Effector memory CD8-positive, alpha-beta T cell (primary cell): ENCODE data around the gene ZNF787.

ENCODE experiments used
- ATAC-seq: fragments of 150-1000 bp; cut with Tn5 transposase; replicated peaks from 2 replicates; pipeline ENCODE4 v1.10.0; 2021; ENCODE audit warnings: mild to moderate bottlenecking, moderate library complexity
- DNase-seq, 3 experiments: peaks; one replicate each; pipeline ENCODE4 v3.0.0; 2021
- H3K27ac Mint-ChIP-seq, 2 donors: one replicate each; pipeline ENCODE4 v1.8.0; 2022; ENCODE audit warnings: mild to moderate bottlenecking in 2 of 2, mixed read lengths in 2 of 2, moderate library complexity in 2 of 2
- H3K27me3 Mint-ChIP-seq, 2 donors: one replicate each; pipeline ENCODE4 v1.8.0; 2022; ENCODE audit warnings: mixed read lengths in 2 of 2
- H3K36me3 Mint-ChIP-seq: one replicate; pipeline ENCODE4 v1.8.0; 2022; ENCODE audit warnings: mild to moderate bottlenecking, moderate library complexity, mixed read lengths; ENCODE audit not compliant: insufficient read depth
- H3K4me1 Mint-ChIP-seq, 2 donors: one replicate each; pipeline ENCODE4 v1.8.0; 2022; ENCODE audit warnings: low read depth in 2 of 2, mixed read lengths in 2 of 2
- H3K4me3 Mint-ChIP-seq, 2 donors: one replicate each; pipeline ENCODE4 v1.8.0; 2022; ENCODE audit warnings: mild to moderate bottlenecking in 2 of 2, mixed read lengths in 2 of 2, moderate library complexity in 2 of 2
- H3K9me3 Mint-ChIP-seq, 2 donors: one replicate each; pipeline ENCODE4 v1.8.0; 2022; ENCODE audit warnings: mixed read lengths in 2 of 2

ZNF787 gene

DNA sequence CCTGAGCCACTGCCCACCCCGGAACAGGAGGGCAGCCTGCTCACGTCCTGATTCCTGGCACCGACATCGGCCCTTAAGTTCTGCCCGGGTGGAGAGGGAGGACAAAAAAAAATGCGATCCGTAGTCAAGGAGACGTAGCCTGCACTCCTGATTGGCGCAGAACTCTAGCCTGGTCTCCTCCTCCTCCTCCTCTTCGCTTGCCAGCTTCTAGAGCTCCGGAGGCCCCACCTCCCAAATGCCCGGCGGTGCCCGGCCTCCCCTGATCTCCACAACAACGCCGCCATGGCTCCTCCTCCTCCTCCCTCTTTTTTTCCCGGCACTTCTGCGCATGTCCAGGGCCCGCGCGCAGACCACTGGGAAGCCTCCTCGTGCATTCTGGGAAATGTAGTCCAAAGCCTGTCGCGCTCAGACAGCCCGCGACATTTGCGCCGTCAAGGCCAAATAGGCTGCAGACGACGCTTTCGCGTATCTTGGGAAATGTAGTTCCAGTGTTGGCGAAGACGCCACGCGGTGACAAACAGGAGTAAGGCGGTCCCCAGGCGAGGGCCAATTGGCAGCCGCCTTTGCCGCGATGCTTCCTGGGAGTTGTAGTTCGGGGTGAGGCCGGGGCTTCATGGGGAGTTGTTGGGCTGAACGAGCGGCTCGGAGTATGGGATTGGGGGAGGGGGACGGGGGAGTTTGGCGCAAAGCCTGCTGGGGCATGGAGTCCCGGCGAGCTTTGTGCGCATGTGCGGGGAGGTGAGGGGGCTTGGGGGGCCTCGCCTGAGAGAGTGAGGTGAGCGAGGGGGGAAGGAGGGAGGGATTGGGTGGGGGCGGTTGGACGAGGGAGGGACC is 19.7 kb upstream of the ZNF787 start, which contains the start of gene ZNF444:
ZNF444 (plus strand) TSS at position 705 of the 834 bp plus-strand sequence. CDS start 5,625 bp downstream, outside the sequence.
- Mint-ChIP-seq H3K4me1 (peaks cover 26 to 31% of the 10 kb centered on the region in 2 donors), H3K4me3 (peak within 1 kb of the TSS; percentile 90), H3K27ac (peak within 1 kb of the TSS; percentile 91 to 94), H3K27me3 (no peaks in the 10 kb centered on the region), H3K36me3 (peaks cover 17% of the 10 kb centered on the region), H3K9me3 (no peaks in the 10 kb centered on the region)
- ATAC-seq (peak; percentile 87), DNase-seq (peak; percentile 97 to 99 (median 98))

DNA sequence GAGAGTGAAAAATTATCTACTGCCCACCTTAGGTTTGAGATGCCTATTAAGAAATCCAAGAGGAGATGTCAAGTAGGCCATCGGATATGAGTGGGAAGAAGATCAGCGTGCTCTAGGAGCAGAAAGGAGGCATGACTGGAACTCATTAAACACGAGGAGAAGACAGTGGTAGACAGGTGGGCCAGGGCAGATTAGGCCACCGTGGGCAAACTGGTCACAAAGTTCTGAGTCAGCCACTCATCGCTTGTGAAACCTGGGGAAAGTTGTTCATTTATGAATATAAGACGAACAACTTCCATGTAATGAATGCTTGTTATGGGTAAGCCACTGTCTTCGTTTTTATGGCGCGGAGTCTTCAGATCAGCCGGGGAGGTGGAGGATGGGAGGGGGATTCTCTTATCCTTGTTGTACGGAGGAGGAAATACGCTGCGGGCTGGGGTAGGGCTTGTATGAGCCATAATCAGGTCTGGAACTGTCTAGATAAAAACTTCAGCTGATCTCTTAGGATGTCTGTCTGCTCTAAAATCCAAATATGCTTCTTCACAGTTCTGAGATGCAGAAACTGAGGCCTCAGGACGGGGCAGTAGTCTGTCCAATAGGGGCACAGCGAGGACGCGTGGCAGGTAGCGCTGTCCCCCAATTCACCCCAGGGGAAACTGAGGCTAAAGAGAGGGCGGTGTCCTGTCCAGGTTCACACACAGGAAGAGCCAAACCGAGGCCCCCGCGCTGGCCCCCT is 18.9 kb upstream of the ZNF787 start:
- peak overlapping the region; percentile 91 to 94 for H3K27ac Mint-ChIP-seq
- H3K27me3 Mint-ChIP-seq: no peaks in the 10 kb centered on the region
- DNase-seq: no peak
- H3K36me3 Mint-ChIP-seq: peaks cover 17% of the 10 kb centered on the region
- peaks cover 26 to 31% of the 10 kb centered on the region in 2 donors for H3K4me1 Mint-ChIP-seq
- ATAC-seq: no peak
- no peaks in the 10 kb centered on the region for H3K9me3 Mint-ChIP-seq
- peak overlapping the region; percentile 90 for H3K4me3 Mint-ChIP-seq

- Mint-ChIP-seq H3K36me3 (peaks cover 17% of the 10 kb centered on the region), H3K27me3 (no peaks in the 10 kb centered on the region), H3K4me1 (peaks cover 23 to 24% of the 10 kb centered on the region in 2 donors), H3K4me3 (peak overlapping the region in 1 of 2 donors; percentile 1), H3K9me3 (no peaks in the 10 kb centered on the region), H3K27ac (peak overlapping the region in 1 of 2 donors; percentile 94)
- no peak for DNase-seq
- ATAC-seq: no peak
Measured at GRCh38 chr19:56138069-56138468, 17.0 kb upstream of the ZNF787 start.

- no peak overlapping the region for H3K27ac Mint-ChIP-seq
- no peaks in the 10 kb centered on the region for H3K27me3 Mint-ChIP-seq
- H3K36me3 Mint-ChIP-seq: peaks cover 17% of the 10 kb centered on the region
- H3K9me3 Mint-ChIP-seq: no peaks in the 10 kb centered on the region
- DNase-seq (no peak), ATAC-seq (no peak)
- peaks cover 19 to 20% of the 10 kb centered on the region in 2 donors for H3K4me1 Mint-ChIP-seq
- H3K4me3 Mint-ChIP-seq: no peak overlapping the region
Measured at GRCh38 chr19:56137405-56137804, 16.3 kb upstream of the ZNF787 start.

GRCh38 chr19:56136362-56136761 is 15.3 kb upstream of the ZNF787 start:
- no peak for ATAC-seq
- DNase-seq: no peak
- Mint-ChIP-seq H3K4me3 (no peak overlapping the region), H3K36me3 (peaks cover 17% of the 10 kb centered on the region), H3K4me1 (peaks cover 14 to 15% of the 10 kb centered on the region in 2 donors), H3K27ac (no peak overlapping the region), H3K9me3 (no peaks in the 10 kb centered on the region), H3K27me3 (peaks cover 5 to 7% of the 10 kb centered on the region in 2 donors)

- no peak for DNase-seq
Measured at GRCh38 chr19:56134654-56134921, 13.5 kb upstream of the ZNF787 start.

DNA sequence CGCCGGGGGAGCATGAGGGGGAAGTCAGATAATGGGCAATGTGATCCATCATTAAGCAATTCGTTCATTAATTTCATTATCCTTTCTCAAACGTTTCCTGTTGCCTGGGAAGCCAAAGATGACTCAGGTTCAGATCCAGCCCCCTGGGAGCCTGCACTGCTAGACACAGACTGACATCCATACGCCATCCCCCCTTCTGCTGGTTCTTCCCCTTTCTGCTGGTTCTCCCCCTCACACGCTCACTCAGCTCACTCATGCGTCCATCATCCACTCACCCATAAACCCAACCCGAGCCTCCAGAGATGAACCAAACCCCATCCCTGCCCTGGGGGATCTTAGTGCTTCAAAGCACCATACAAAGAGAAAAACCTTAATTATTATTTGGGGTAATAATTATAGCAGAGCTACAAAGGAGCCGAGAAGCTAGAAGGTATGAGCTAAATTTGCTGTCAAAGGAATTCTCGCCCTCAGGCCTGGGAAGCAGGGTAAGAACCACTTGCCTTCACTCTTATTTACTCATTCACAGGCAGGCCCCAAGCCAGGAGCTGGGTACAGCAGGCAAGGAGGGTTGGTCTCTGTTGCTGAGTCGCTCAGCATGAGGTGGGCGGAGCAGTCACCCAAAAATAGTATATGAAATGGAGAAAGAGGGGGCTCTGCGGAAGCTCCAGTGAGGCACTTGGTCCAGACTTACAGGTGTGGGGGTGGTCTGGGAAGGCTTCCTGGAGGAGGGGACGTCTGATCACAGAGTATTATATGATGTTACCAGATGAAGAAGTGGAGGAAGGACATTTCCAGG is 13.0 kb upstream of the ZNF787 start:
- peaks cover 5 to 9% of the 10 kb centered on the region in 2 donors for H3K27me3 Mint-ChIP-seq
- ATAC-seq (peak; percentile 49), DNase-seq (no peak)
- no peaks in the 10 kb centered on the region for H3K4me1 Mint-ChIP-seq
- no peak overlapping the region for H3K27ac Mint-ChIP-seq
- H3K9me3 Mint-ChIP-seq: no peaks in the 10 kb centered on the region
- no peak overlapping the region for H3K4me3 Mint-ChIP-seq
- no peaks in the 10 kb centered on the region for H3K36me3 Mint-ChIP-seq

More at GRCh38 chr19:56134654-56134921, 13.5 kb upstream of the ZNF787 start:
- peaks cover 0 to under 1% of the 10 kb centered on the region in 2 donors for H3K4me1 Mint-ChIP-seq
- peaks cover 5% of the 10 kb centered on the region for H3K36me3 Mint-ChIP-seq
- no peaks in the 10 kb centered on the region for H3K9me3 Mint-ChIP-seq
- ATAC-seq: no peak
- H3K4me3 Mint-ChIP-seq: no peak overlapping the region
- H3K27ac Mint-ChIP-seq: no peak overlapping the region
- peaks cover 5 to 9% of the 10 kb centered on the region in 2 donors for H3K27me3 Mint-ChIP-seq

DNA sequence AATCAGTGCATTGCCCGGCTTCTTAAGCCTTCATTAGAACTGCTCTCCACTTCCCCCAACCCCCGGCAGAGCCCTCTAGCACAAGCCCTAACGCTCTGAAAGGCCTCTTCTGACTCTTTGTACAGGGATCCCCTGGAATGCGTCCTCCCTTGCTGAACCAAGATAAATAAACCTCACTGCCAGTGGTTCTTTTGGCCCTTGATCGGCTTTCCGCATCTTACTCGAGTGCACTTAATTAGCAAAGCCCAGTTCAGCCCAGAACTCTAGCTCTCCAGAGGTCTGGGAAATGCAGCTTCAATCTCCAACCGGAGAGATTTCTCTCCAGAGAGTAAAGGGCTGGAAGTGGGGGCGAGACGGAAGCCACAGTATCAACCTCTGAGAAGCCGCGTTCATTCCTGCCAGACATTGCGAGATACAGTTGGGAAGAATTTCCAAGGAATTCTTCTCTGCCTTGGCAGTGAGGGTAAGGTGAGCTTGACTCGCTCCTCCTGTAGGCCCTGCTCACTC is 11.3 kb upstream of the ZNF787 start:
- no peak for ATAC-seq
- DNase-seq: no peak
- Mint-ChIP-seq H3K27ac (no peak overlapping the region), H3K27me3 (peaks cover 5 to 9% of the 10 kb centered on the region in 2 donors), H3K9me3 (no peaks in the 10 kb centered on the region), H3K4me1 (no peaks in the 10 kb centered on the region), H3K36me3 (no peaks in the 10 kb centered on the region), H3K4me3 (no peak overlapping the region)

DNA sequence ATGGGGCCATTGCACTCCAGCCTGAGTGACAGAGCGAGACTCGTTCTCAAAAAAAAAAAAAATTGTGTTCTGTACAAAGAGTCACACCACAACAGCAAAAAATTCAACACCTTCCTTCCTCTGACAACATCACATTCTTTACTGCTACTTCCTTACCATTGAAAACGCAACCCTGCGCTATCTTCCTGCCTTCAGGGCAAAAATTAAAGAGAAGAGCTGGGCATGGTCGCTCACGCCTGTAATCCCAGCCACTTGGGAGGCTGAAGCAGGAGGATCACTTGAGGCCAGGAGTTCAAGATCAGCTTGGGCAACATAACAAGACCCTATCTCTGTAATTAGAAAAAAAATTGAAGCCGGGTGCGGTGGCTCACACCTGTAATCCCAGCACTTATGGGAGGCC is 10.6 kb upstream of the ZNF787 start:
- peaks cover 5 to 9% of the 10 kb centered on the region in 2 donors for H3K27me3 Mint-ChIP-seq
- ATAC-seq (no peak), DNase-seq (no peak)
- no peak overlapping the region for H3K4me3 Mint-ChIP-seq
- no peaks in the 10 kb centered on the region for H3K9me3 Mint-ChIP-seq
- no peak overlapping the region for H3K27ac Mint-ChIP-seq
- no peaks in the 10 kb centered on the region for H3K4me1 Mint-ChIP-seq
- no peaks in the 10 kb centered on the region for H3K36me3 Mint-ChIP-seq

GRCh38 chr19:56130006-56130405 is 8.9 kb upstream of the ZNF787 start:
- no peaks in the 10 kb centered on the region for H3K4me1 Mint-ChIP-seq
- no peaks in the 10 kb centered on the region for H3K9me3 Mint-ChIP-seq
- DNase-seq (no peak), ATAC-seq (no peak)
- H3K27ac Mint-ChIP-seq: no peak overlapping the region
- H3K27me3 Mint-ChIP-seq: peaks cover 5 to 9% of the 10 kb centered on the region in 2 donors
- no peak overlapping the region for H3K4me3 Mint-ChIP-seq
- H3K36me3 Mint-ChIP-seq: no peaks in the 10 kb centered on the region

GRCh38 chr19:56126983-56127780 is 6.1 kb upstream of the ZNF787 start:
- Mint-ChIP-seq H3K4me1 (peaks cover 0 to 2% of the 10 kb centered on the region in 2 donors), H3K4me3 (no peak overlapping the region), H3K27ac (no peak overlapping the region), H3K36me3 (no peaks in the 10 kb centered on the region), H3K9me3 (no peaks in the 10 kb centered on the region), H3K27me3 (peaks cover 5 to 9% of the 10 kb centered on the region in 2 donors)
- ATAC-seq (no peak), DNase-seq (no peak)

- peaks cover 11% of the 10 kb centered on the region for H3K36me3 Mint-ChIP-seq
- DNase-seq (no peak), ATAC-seq (no peak)
- no peak overlapping the region for H3K4me3 Mint-ChIP-seq
- H3K27me3 Mint-ChIP-seq: no peaks in the 10 kb centered on the region
- no peaks in the 10 kb centered on the region for H3K9me3 Mint-ChIP-seq
- peak overlapping the region in 1 of 2 donors; percentile 41 for H3K27ac Mint-ChIP-seq
- H3K4me1 Mint-ChIP-seq: peaks cover 7 to 8% of the 10 kb centered on the region in 2 donors
Measured at GRCh38 chr19:56125806-56126590, 4.9 kb upstream of the ZNF787 start.
